Measurements from ENCODE around the gene EVPLL.
"Not testable (repeated sequence)": the region's sequence is repeated elsewhere in the genome, so short reads cannot be mapped to it uniquely, and the experiment has no call there.

The EVPLL gene

DNA sequence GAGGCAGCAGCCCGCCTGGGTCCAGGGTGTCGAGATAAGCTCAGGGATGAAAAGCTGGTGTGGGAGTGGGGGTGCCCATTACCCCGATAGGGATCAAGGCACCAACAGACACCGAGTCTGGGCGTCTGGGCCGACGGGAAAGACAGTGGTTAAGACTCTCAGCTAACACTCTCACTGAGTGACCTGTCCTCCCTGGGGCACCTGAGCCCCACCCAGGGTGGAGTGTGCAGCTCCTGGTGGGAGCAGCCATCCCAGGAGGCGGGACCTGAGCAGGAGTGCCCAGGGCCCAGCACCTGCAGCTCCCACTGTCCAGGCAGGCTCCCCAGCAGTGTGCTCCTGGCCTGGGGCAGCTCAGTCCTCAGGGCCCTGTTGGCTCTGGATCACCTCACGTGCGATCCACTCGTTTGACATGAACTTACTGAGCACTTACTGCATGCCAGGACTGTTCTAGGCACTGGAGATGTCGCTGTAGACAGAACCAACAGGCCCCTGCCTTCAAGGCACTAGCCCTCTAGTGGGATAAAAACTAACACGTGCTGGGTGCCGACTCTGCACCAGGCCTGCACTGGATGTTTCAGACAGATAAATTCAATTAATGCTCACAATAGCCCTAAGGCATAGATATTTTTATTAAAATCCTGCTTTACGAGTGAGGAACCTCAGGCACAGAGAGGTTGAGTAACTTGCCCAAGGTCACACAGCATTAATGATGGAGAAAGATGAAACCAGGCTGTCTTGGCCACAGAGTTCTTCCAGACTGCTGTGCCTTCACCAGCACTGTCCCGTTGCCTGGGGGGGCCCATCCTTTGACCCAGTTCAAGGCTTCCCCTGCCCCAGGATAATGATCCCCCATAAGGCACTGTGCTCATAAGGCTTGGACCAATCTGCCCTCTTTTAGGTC, 1.9 kb downstream of the EVPLL start:
- no peak for DNase-seq

DNA sequence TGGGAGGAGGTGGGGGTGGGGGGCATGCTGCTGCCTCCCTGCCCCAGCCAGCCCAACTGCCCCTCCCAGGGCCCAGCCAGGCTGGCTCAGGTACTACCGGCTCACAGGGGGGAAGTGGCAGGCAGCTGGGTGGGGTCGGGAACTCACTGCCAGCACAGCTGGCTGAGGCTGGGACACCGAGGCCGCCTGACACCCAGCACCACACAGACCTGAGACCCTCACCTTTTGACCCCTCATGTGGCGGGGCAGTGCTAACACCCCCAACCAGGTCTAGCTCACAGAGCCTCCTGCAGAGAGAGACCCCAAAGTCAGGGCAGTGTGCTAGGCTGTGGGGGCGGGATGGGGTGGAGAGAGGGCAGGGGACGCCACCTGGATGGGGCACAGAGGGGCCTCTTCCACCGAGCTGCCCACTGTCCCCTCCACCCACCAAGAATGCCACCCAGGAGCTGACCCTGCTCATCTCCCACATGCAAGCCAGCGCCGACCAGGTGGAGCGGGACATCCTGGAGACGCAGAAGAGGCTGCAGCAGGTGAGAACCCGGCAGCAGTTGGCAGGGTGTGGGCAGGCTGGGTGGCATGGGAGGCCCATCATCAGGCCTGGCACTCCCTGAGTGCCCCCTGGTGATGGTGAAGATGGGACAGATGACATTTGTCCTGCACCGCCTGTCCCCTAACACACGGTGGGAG, 3.0 kb downstream of the EVPLL start:
- no peak for DNase-seq

- no peak for DNase-seq
These were observed 3.8 kb downstream of the EVPLL start for GRCh38 chr17:18381158-18381952.

DNA sequence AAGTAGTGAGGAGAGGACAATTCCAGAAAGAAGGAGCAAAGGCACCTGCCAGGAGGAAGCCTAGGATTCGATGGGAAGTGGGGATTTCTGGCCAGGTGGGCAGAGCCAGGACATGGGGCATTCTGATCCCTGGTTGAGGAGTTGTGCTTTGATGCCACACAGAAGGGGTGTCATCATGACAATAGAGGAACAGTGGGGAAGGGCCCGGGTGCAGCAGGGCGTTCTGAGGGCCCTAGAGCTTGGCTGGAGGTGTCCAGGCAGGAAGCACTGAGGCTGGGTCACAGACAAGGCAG, 4.3 kb downstream of the EVPLL start:
- no peak for DNase-seq

- DNase-seq, result no peak
These were observed 5.0 kb downstream of the EVPLL start for GRCh38 chr17:18382441-18383078.

DNA sequence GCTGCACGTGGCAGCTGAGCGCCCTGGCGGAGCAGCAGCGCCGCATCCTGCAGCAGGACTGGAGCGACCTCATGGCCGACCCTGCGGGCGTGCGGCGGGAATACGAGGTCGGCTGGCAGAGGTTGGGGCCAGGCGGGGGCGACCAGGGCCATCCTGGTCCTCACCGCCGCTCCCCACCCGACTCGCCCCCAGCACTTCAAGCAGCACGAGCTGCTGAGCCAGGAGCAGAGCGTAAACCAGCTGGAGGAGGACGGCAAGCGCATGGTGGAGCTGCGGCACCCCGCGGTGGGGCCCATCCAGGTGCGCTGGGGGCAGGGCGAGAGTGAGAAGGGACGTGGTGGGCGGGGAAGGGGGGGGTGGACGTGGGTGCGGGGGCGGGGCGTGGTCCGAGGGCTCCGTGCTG, 5.5 kb downstream of the EVPLL start:
- not testable (repeated sequence) for DNase-seq

- DNase-seq, result not testable (repeated sequence)
These were observed 6.7 kb downstream of the EVPLL start for GRCh38 chr17:18384271-18384670.

- not testable (repeated sequence) for DNase-seq
These were observed 10.0 kb downstream of the EVPLL start for GRCh38 chr17:18387583-18387982.

- DNase-seq, result not testable (repeated sequence)
These were observed 10.7 kb downstream of the EVPLL start for GRCh38 chr17:18388266-18388665.

- DNase-seq, result not testable (repeated sequence)
These were observed 11.2 kb downstream of the EVPLL start for GRCh38 chr17:18388728-18389127.

- DNase-seq, result not testable (repeated sequence)
These were observed 24.5 kb downstream of the EVPLL start for GRCh38 chr17:18401872-18402590.

- DNase-seq, result not testable (repeated sequence)
These were observed 25.6 kb downstream of the EVPLL start for GRCh38 chr17:18403166-18403565.

GRCh38 chr17:18403604-18404003, 26.0 kb downstream of the EVPLL start:
- DNase-seq, result not testable (repeated sequence)

DNA sequence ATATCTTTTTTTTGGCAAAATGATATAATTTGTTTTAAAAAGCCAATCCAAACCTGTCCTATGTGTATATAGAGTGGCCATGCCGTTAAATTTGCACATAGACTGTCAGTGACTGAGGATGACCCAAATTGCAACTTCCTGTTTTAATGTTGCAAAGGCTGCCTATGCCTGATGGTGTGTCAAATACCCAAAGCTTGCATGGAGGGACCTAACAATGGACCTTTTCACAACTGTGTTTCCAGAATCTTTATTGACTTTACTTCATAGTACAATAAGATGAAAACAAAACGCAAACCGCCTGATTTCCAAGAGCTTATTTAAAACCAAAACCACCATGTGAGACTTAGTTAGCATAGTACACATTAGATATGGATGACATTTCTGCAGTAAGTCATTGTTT, 31.3 kb downstream of the EVPLL start:
- not testable (repeated sequence) for DNase-seq

- DNase-seq, result not testable (repeated sequence)
These were observed 31.7 kb downstream of the EVPLL start for GRCh38 chr17:18409321-18409720.

- peak; percentile 21 for DNase-seq
These were observed 33.2 kb downstream of the EVPLL start for GRCh38 chr17:18410736-18411135.

DNA sequence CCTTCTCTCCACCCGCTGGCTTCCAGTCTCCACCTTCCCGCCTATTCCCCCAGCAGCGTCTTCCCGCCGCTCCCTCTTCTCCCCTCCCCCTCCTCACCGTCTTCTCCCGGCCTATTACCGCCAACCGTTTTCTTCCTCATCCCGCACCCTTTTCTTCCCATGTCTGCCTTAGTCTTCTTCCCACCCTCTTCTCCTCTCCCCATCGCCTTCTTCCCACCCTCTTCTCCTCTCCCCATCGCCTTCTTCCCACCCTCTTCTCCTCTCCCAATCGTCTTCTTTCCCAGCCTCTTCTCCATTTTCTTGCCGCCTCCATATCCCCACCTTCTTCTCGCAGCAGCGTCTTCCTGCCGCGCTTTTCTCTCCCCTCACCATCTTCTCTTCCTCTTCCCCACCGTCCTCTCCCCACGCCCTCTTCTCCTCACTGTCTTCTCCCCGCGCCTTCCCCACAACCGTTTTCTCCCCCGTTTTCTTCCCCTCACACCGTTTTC, 33.8 kb downstream of the EVPLL start:
- DNase-seq, result peak; percentile 81

DNA sequence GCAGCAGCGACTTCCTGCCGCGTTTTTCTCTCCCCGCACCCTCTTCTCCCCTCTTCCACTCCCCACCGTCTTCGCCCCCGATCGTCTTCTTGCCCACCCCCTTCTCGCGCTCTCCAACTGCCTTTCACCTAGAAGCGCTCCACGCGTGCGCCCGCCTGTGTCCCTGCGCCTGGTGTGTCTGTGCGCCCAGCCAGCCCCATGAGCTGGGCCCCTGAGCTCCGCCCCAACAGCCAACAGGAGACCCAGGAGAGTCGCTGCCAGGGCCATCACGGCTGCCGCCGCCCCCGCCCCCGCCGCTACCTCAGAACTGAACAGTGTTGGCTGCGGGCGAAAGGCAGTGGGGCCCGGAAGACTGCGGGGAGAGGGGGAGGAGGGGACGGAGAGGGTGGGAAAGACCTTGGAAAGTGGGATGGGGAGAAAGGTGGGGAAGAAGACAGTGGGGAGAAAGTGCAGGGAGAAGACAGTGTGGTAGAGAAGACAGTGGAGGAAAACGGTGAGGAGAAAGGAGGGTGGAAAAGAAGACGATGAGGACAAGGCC, 34.5 kb downstream of the EVPLL start:
- DNase-seq, result not testable (repeated sequence)

- DNase-seq, result peak; percentile 10
These were observed 43.9 kb downstream of the EVPLL start for GRCh38 chr17:18421521-18421920.

DNA sequence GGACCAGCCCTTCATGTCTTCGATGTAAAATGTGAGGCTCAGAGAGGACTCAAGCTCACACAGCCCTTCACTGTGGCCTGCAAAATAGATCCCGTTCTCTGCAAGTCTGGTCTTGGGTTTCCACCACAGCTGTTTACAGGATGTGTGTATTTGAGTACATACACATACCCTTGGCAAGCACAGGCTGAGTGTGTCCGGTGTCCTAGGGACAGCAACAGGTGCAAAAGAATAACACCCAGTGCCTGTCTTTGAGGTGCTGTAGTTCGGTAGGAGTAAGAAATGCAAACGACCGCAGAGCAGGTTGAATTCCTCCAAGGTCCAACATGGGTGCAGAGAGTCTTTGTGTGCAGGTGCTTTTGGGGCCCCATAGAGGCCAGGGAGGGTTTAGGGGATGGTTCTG, 44.9 kb downstream of the EVPLL start:
- not testable (repeated sequence) for DNase-seq

GRCh38 chr17:18423015-18423414, 45.4 kb downstream of the EVPLL start:
- DNase-seq, result not testable (repeated sequence)

GRCh38 chr17:18425593-18425992, 48.0 kb downstream of the EVPLL start:
- not testable (repeated sequence) for DNase-seq
